MG63 (cell line): ENCODE data around the gene ACSM6. TPM values are rescaled to one million over a fixed set of nuclear protein-coding genes. Genes with fewer than 3 reads are reported as not detected.
"Not testable (repeated sequence)": the region's sequence is repeated elsewhere in the genome, so short reads cannot be mapped to it uniquely, and the experiment has no call there.

ENCODE experiments used
- DNase-seq: peaks from one replicate; pipeline ENCODE4 v3.0.0-alpha.2; 2020
- H3K27me3 ChIP-seq: fragments of 250-450 bp; sonication (Bioruptor Pico); 2 replicates; pipeline ENCODE4 v1.5.1; 2020; ENCODE audit warnings: mild to moderate bottlenecking, moderate library complexity
- H3K36me3 ChIP-seq: fragments of 250-450 bp; sonication (Bioruptor Pico); 2 replicates; pipeline ENCODE4 v1.5.1; 2020; ENCODE audit warnings: mild to moderate bottlenecking, moderate library complexity
- H3K4me3 ChIP-seq: fragments of 250-450 bp; sonication (Bioruptor Pico); 2 replicates; pipeline ENCODE4 v1.5.1; 2020; ENCODE audit warnings: mild to moderate bottlenecking, moderate library complexity
- H3K9me3 ChIP-seq: fragments of 250-450 bp; sonication (Bioruptor Pico); 2 replicates; pipeline ENCODE4 v1.5.1; 2020; ENCODE audit warnings: mild to moderate bottlenecking, moderate library complexity
- total RNA-seq: library from RNA; depleted of rRNA; stranded (reverse); fragments of >200 nt; shearing (Covaris generic); gene quantifications from 2 replicates; pipeline ENCODE4 v1.2.3, GENCODE V29; 2014; ENCODE audit warnings: low replicate concordance

ACSM6 gene
- total RNA-seq, 1 experiment from 2014 or later: not detected

- 0 out of 2 replicates have a peak, but pooled peaks cover 4% of the 10 kb centered on the region for H3K9me3 ChIP-seq
- no peak for DNase-seq
- no peaks in the 10 kb centered on the region for H3K27me3 ChIP-seq
- no peak overlapping the region for H3K4me3 ChIP-seq
- peaks cover 22% of the 10 kb centered on the region for H3K36me3 ChIP-seq
Observed at GRCh38 chr10:95236068-95236903, 42.2 kb downstream of the ACSM6 start.

DNA sequence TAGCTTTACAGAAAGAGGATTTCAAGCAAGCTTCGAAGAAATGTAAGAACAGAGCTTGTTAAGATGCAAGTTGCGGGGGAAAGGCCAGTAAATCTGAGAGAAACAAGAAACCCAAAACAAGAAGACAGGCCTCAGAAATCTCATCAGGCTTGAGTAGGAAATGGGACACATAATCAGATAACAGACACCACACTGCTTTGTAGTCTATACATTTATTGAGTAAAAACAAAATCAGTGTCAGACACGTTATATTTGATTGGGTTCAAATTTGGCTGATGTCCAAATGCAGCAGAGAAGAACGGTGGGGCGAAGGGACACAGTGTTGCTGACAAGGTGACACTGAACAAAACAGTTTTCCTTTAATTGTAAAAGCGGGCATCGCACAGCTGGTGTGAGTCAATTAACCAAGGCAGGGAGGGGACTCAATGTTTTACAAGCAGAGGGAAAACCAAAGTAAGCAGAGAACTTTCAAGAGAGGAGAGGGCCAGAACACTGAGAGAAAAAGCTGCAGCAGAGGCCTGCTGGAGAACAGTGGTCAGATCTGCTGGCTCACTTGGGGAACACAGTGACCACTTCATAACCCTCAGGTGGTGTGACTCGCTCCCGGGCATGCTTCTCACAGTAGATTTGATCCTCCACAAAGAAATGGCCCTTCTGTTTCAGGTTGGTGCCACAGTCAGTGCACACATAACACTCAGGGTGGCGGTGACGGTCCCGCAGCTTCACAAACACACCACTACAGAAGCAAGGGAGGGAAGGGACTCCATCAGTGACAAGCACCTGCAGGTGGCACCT is 43.5 kb downstream of the ACSM6 start:
- Histone ChIP-seq H3K4me3 (no peak overlapping the region), H3K27me3 (no peaks in the 10 kb centered on the region), H3K36me3 (peaks cover 20% of the 10 kb centered on the region), H3K9me3 (0 out of 2 replicates have a peak, but pooled peaks cover 4% of the 10 kb centered on the region)
- DNase-seq: no peak

DNA sequence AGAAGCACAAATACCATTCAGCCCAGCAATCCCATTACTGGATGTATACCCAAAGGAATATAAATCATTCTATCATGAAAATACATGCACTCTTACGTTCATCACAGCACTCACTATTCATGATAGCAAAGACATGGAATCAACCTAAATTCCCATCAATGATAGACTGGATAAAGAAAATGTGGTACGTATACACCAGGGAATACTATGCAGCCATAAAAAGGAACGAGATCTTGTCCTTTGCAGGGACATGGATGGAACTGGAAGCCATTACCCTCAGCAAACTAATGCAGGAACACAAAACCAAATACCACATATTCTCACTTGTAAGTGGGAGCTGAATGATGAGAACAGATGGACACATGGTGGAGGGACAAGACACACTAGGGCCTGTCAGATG is 46.1 kb downstream of the ACSM6 start:
- H3K27me3 ChIP-seq, H3K4me3 ChIP-seq, H3K36me3 ChIP-seq, DNase-seq, H3K9me3 ChIP-seq: not testable (repeated sequence)

DNA sequence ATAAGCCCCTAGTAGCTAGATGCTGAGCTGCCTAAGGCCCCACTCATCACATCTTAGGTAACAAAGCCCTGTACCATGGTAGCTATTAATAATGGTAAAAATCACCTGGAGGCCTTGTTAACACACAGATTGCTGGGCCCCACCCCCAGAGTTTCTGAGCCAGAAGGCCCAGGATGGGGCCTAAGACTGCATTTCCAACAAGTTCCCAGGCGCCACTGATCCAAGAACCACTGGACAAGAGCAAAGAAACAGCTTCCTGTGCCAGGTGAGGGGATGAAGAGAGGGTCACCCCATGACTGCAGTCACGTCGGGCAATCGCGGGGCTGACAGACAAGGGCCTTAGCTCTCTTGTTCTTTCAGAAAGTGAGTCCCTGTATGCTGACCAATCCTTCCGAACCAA is 46.8 kb downstream of the ACSM6 start:
- no peaks in the 10 kb centered on the region for H3K27me3 ChIP-seq
- H3K36me3 ChIP-seq: peaks cover 10% of the 10 kb centered on the region; the same call in 1 of the 2 replicates
- H3K9me3 ChIP-seq: no peaks in the 10 kb centered on the region
- H3K4me3 ChIP-seq: no peak overlapping the region
- DNase-seq: no peak

GRCh38 chr10:95241533-95241932 is 47.5 kb downstream of the ACSM6 start:
- Histone ChIP-seq H3K9me3 (no peaks in the 10 kb centered on the region), H3K27me3 (no peaks in the 10 kb centered on the region), H3K4me3 (no peak overlapping the region), H3K36me3 (peaks cover 12% of the 10 kb centered on the region; the same call in 1 of the 2 replicates)
- DNase-seq: no peak

DNA sequence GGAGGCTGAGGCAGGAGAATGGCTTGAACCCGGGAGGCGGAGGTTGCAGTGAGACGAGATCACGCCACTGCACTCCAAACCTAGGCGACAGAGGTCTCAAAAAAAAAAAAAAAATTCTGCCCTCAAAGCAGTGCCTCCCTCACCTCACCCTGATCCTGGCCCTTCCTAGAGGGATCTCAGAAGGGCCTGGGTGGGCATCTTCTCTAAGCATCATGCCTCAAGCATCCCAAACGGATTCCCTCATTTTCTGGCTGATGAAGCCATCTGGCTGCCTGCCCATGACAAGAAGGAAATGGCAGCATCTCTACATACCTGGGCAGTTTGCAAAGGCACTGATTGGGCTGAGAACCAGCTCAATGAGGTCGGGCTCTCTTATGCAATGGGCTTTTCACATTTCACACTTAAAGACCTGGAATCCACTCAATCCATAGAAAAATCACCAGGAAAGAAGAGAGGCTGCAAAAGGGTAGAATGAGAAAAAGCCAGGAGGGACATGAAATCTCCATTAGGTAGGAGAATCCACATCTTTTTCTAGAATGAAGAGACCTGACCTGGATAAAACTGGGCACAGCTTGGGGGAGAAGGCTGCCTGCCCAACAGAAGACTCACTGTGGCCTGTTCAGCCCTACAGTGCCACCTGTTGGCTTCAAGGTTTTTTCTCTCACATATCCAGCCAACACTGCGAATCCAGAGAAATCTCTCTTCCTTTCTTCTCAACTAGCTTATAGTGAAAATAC is 48.7 kb downstream of the ACSM6 start:
- Histone ChIP-seq H3K4me3 (no peak overlapping the region), H3K9me3 (no peaks in the 10 kb centered on the region), H3K27me3 (no peaks in the 10 kb centered on the region), H3K36me3 (peaks cover 17% of the 10 kb centered on the region)
- peak; percentile 32 for DNase-seq

DNA sequence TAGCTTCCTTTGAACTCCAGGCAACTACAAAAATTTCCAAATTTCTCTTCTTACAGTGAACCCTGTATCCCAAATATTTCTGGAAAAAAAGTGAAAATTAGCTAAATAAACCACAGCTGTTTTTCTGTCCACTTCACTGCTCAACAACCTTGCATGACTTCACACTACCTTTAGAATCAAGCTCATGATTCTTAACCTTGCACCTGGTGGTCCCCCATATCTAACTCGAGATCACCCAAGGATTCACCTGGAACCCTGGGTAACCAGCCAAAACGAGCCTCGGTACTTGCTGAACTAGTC is 49.2 kb downstream of the ACSM6 start:
- H3K4me3 ChIP-seq: no peak overlapping the region
- no peaks in the 10 kb centered on the region for H3K9me3 ChIP-seq
- peaks cover 17% of the 10 kb centered on the region for H3K36me3 ChIP-seq
- no peaks in the 10 kb centered on the region for H3K27me3 ChIP-seq
- no peak for DNase-seq

DNA sequence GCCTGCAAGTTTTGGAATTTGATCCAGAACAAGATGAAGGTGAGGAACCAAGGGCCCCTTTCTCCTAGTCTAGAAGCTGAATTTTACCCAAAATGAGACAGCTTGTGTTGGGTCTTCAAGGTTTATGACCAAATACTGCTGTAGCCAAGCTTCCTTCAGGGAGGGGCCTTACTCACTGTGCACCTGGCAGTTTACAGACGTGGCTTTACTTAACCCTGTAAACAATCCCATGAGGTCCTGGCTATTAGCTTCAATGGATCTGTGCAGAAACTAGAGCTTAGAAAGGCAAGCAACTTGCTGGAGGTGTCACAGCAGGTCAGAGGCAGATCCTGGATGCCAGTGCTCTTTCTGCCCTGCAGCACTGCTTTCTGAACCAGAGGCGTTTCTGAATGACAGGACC is 50.1 kb downstream of the ACSM6 start:
- Histone ChIP-seq H3K9me3 (no peaks in the 10 kb centered on the region), H3K27me3 (no peaks in the 10 kb centered on the region), H3K36me3 (peaks cover 13% of the 10 kb centered on the region), H3K4me3 (no peak overlapping the region)
- DNase-seq: no peak

- no peak overlapping the region for H3K4me3 ChIP-seq
- no peaks in the 10 kb centered on the region for H3K27me3 ChIP-seq
- H3K9me3 ChIP-seq: no peaks in the 10 kb centered on the region
- no peak for DNase-seq
- H3K36me3 ChIP-seq: peaks cover 11% of the 10 kb centered on the region
Observed at GRCh38 chr10:95245425-95246055, 51.5 kb downstream of the ACSM6 start.

GRCh38 chr10:95246582-95247051 is 52.6 kb downstream of the ACSM6 start:
- DNase-seq: peak; percentile 38
- H3K36me3 ChIP-seq: peaks cover 11% of the 10 kb centered on the region
- no peaks in the 10 kb centered on the region for H3K9me3 ChIP-seq
- H3K4me3 ChIP-seq: no peak overlapping the region
- no peaks in the 10 kb centered on the region for H3K27me3 ChIP-seq

GRCh38 chr10:95247200-95247880 is 53.3 kb downstream of the ACSM6 start:
- no peak for DNase-seq

GRCh38 chr10:95247881-95248583 is 54.0 kb downstream of the ACSM6 start:
- Histone ChIP-seq H3K36me3 (peaks cover 11% of the 10 kb centered on the region), H3K27me3 (no peaks in the 10 kb centered on the region), H3K4me3 (no peak overlapping the region), H3K9me3 (no peaks in the 10 kb centered on the region)
- DNase-seq: no peak

More at GRCh38 chr10:95247200-95247880, 53.3 kb downstream of the ACSM6 start:
- peaks cover 11% of the 10 kb centered on the region for H3K36me3 ChIP-seq
- H3K27me3 ChIP-seq: no peaks in the 10 kb centered on the region
- H3K4me3 ChIP-seq: no peak overlapping the region
- no peaks in the 10 kb centered on the region for H3K9me3 ChIP-seq

DNA sequence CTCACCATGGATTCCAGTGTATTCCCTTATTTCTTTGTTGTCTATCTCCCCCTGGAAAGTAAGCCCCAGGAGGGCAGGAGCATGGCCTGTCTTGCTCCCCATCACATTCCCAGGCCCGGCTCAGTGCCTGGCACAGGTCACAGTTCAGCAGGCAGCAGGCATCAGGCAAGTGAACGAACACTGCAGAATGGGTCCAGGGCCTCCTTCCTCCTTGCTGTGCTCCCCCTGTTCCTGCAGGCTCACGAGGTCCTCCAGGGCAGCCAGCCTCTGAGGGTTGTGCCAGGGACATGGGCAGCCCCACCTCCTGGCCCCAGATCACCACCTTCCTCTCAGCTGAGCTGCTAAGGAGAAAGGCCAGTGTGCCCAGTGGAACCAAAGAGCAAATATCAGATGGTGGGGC is 55.0 kb downstream of the ACSM6 start:
- H3K36me3 ChIP-seq: peaks cover 11% of the 10 kb centered on the region

GRCh38 chr10:95249467-95249866 is 55.4 kb downstream of the ACSM6 start:
- DNase-seq: no peak
- Histone ChIP-seq H3K9me3 (no peaks in the 10 kb centered on the region), H3K27me3 (no peaks in the 10 kb centered on the region), H3K4me3 (no peak overlapping the region), H3K36me3 (peaks cover 11% of the 10 kb centered on the region)

More for the DNA sequence above, 55.0 kb downstream of the ACSM6 start:
- DNase-seq: no peak
- Histone ChIP-seq H3K9me3 (no peaks in the 10 kb centered on the region), H3K4me3 (no peak overlapping the region), H3K27me3 (no peaks in the 10 kb centered on the region)

GRCh38 chr10:95250856-95251255 is 56.8 kb downstream of the ACSM6 start:
- peaks cover under 1% of the 10 kb centered on the region; the same call in 1 of the 2 replicates for H3K9me3 ChIP-seq
- H3K4me3 ChIP-seq: no peak overlapping the region
- no peaks in the 10 kb centered on the region for H3K27me3 ChIP-seq
- H3K36me3 ChIP-seq: peaks cover 7% of the 10 kb centered on the region
- DNase-seq: no peak
